Lung (tissue), 12 donors: ENCODE results near the gene GPR39. TPM values are rescaled to one million over a fixed set of nuclear protein-coding genes. Genes with fewer than 3 reads are reported as not detected.

Source experiments
- ATAC-seq: fragments of 200-7000 bp; cut with Tn5 transposase; one replicate; pipeline ENCODE4 v1.9.1; 2020; ENCODE audit warnings: moderate number of reproducible peaks; ENCODE audit not compliant: insufficient read depth, low FRiP score
- DNase-seq, 3 donors: peaks; one replicate each; pipeline ENCODE4 v3.0.0-alpha.2; 2013 to 2017
- H3K27ac ChIP-seq, 2 donors: one replicate each; pipeline ENCODE4 v1.5.1; 2013; ENCODE audit warnings: mild to moderate bottlenecking in 2 of 2, moderate library complexity in 2 of 2, control low read depth in 1 of 2, inconsistent platforms in 1 of 2, low read depth in 1 of 2, low read length in 1 of 2
- H3K27me3 ChIP-seq, 3 donors: one replicate each; pipeline ENCODE4 v1.5.1; 2013; ENCODE audit warnings: low read length in 2 of 3; ENCODE audit not compliant: control insufficient read depth in 3 of 3, insufficient read depth in 3 of 3
- H3K36me3 ChIP-seq, 4 donors: one replicate each; pipeline ENCODE4 v1.5.1; 2013; ENCODE audit warnings: low read length in 4 of 4, mild to moderate bottlenecking in 1 of 4, moderate library complexity in 1 of 4; ENCODE audit not compliant: control insufficient read depth in 4 of 4, insufficient read depth in 4 of 4
- H3K4me1 ChIP-seq, 5 donors: one replicate each; pipeline ENCODE4 v1.5.1; 2013; ENCODE audit warnings: low read length in 5 of 5, mild to moderate bottlenecking in 2 of 5, moderate library complexity in 1 of 5; ENCODE audit not compliant: control insufficient read depth in 5 of 5, insufficient read depth in 5 of 5
- H3K4me3 ChIP-seq: one replicate; pipeline ENCODE4 v1.5.1; 2013; ENCODE audit warnings: mild to moderate bottlenecking, control low read depth, moderate library complexity
- H3K9ac ChIP-seq, 2 donors: one replicate each; pipeline ENCODE4 v1.5.1; 2013; ENCODE audit warnings: low read length in 2 of 2, control low read depth in 1 of 2; ENCODE audit not compliant: insufficient read depth in 1 of 2
- H3K9me3 ChIP-seq, 4 donors: one replicate each; pipeline ENCODE4 v1.5.1; 2013; ENCODE audit warnings: low read length in 3 of 4, mild to moderate bottlenecking in 1 of 4, moderate library complexity in 1 of 4; ENCODE audit not compliant: control insufficient read depth in 4 of 4, insufficient read depth in 3 of 4
- WGBS, 2 donors: extraction: QIAGEN DNeasy Blood & Tissue Kit; methylation state at CpG; one replicate each; pipeline ENCODE4 v1.1.7; 2013; 5-methylcytosine and 5-hydroxymethylcytosine counted together
- polyA plus RNA-seq, 2 donors: library from polyadenylated mRNA; stranded (reverse); fragments of 200-250 nt; gene quantifications; one replicate each; pipeline ENCODE4 v1.2.1, GENCODE V29; 2013
- total RNA-seq, 2 donors: library from RNA; depleted of rRNA in 1 of 2; stranded (reverse); fragments of >200 nt in 1 of 2; gene quantifications; one replicate each; pipeline ENCODE4 v1.2.1, GENCODE V29; 2014 to 2021
- TF ChIP-seq, protein P1 (sequence below): IDR thresholded peaks from 2 replicates; pipeline ENCODE4 v1.5.1; 2012; ENCODE audit warnings: mild to moderate bottlenecking; ENCODE audit errors: control extremely low read depth, extremely low read depth
- donor health status: control.
- donor health status: control.
- donor health status: Bipolar disorder and iron deficiency.
- donor health status: healthy.
- donor health status: DM: yes; HTN: yes; CAD: no.

GPR39 gene
- total and polyA plus RNA-seq, 4 donors, result 5.8 to 15.3 (median 11.1) TPM

GRCh38 chr2:132437852-132438669 is 21.5 kb downstream of the GPR39 start:
- Histone ChIP-seq H3K4me1 (peaks cover 0 to 2% (median 0%) of the 10 kb centered on the region in 5 donors), H3K27ac (no peak overlapping the region), H3K9ac (no peak overlapping the region), H3K27me3 (no peaks in the 10 kb centered on the region), H3K9me3 (peaks cover 0 to 8% (median 0%) of the 10 kb centered on the region in 4 donors), H3K4me3 (no peak overlapping the region), H3K36me3 (no peaks in the 10 kb centered on the region)
- no peak for DNase-seq
- no peak for ATAC-seq
- 93 to 95% methylated on average over 5 of the region's 5 CpGs for WGBS, 2 donors
- TF ChIP-seq, protein P1, sequence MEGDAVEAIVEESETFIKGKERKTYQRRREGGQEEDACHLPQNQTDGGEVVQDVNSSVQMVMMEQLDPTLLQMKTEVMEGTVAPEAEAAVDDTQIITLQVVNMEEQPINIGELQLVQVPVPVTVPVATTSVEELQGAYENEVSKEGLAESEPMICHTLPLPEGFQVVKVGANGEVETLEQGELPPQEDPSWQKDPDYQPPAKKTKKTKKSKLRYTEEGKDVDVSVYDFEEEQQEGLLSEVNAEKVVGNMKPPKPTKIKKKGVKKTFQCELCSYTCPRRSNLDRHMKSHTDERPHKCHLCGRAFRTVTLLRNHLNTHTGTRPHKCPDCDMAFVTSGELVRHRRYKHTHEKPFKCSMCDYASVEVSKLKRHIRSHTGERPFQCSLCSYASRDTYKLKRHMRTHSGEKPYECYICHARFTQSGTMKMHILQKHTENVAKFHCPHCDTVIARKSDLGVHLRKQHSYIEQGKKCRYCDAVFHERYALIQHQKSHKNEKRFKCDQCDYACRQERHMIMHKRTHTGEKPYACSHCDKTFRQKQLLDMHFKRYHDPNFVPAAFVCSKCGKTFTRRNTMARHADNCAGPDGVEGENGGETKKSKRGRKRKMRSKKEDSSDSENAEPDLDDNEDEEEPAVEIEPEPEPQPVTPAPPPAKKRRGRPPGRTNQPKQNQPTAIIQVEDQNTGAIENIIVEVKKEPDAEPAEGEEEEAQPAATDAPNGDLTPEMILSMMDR, result no peak

- H3K9ac ChIP-seq, result no peak overlapping the region
- no peak for ATAC-seq
- no peak overlapping the region for H3K4me3 ChIP-seq
These were observed 22.1 kb downstream of the GPR39 start for GRCh38 chr2:132438691-132439090.

DNA sequence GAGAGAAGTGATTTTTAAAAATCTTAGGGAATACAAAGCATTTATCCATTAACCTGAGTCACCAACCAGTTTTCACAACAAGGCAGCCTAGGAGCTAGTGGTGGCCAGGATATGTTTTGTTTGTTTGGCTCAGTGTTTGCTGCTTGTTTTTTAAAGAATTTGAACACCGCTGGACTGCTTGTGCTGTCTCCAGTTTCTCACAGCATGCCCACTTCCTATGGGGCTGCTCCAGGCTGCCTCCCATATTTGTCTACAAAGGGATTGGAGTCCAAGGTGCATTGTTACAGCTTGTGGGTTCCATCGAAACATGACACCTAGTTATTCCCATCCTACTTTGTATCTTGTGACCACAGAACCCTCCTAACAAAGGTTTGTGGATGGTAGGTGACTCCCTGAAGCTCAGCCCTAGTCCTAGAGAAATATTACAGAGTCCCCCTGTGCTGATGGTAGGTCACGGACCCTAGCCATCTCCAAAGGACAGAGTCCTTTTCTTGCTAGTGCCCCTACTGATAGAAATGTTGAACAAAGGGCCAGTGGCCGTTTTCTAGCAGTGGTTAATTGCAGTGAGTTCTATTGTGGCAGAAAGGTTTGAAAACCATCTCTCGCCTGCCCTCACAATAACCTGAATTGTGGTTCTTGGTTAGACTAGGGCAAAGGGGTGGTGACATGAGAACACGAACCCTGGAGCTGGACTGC is 23.2 kb downstream of the GPR39 start:
- Histone ChIP-seq H3K9me3 (peaks cover 0 to 8% (median 0%) of the 10 kb centered on the region in 4 donors), H3K4me3 (no peak overlapping the region), H3K27me3 (no peaks in the 10 kb centered on the region), H3K9ac (no peak overlapping the region), H3K4me1 (peaks cover 0 to 2% (median 0%) of the 10 kb centered on the region in 5 donors), H3K27ac (no peak overlapping the region), H3K36me3 (no peaks in the 10 kb centered on the region)
- 76 to 80% methylated on average over 6 of the region's 6 CpGs for WGBS, 2 donors
- DNase-seq, result no peak
- TF ChIP-seq, protein P1, result no peak
- no peak for ATAC-seq

More at GRCh38 chr2:132438691-132439090, 22.1 kb downstream of the GPR39 start:
- no peaks in the 10 kb centered on the region for H3K36me3 ChIP-seq
- H3K4me1 ChIP-seq, result peaks cover 0 to 2% (median 0%) of the 10 kb centered on the region in 5 donors
- WGBS, 2 donors, result 63 to 74% methylated on average over 4 of the region's 4 CpGs
- no peak for DNase-seq
- H3K9me3 ChIP-seq, result peaks cover 0 to 8% (median 0%) of the 10 kb centered on the region in 4 donors
- H3K27ac ChIP-seq, result no peak overlapping the region
- no peaks in the 10 kb centered on the region for H3K27me3 ChIP-seq
- TF ChIP-seq, protein P1, result no peak
